B cell (primary cell): ENCODE measurements around the gene RNF150. TPM values are rescaled to one million over a fixed set of nuclear protein-coding genes. Genes with fewer than 3 reads are reported as not detected.

Source experiments
- ATAC-seq: fragments of 200-7000 bp; cut with Tn5 transposase; one replicate; pipeline ENCODE4 v1.10.0; 2021; ENCODE audit warnings: low read depth, mild to moderate bottlenecking, moderate number of reproducible peaks, moderate library complexity
- CTCF ChIA-PET: fragments of 350-600 bp; sonication (Branson Sonifier 250); formaldehyde crosslinking; loops from one replicate; lab custom pipeline; 2021; ENCODE audit warnings: antibody characterized with exemption, inconsistent platforms; lab: Charles Lee
- POLR2A ChIA-PET: fragments of 350-600 bp; sonication (Branson Sonifier 250); formaldehyde crosslinking; loops from one replicate; lab custom pipeline; 2021; ENCODE audit warnings: antibody characterized with exemption; lab: Charles Lee
- DNase-seq: peaks from one replicate; pipeline ENCODE4 v3.0.0; 2013
- H2AFZ ChIP-seq: 2 replicates; pipeline ENCODE4 v1.6.1; 2012; ENCODE audit warnings: mild to moderate bottlenecking, low read depth, low read length; ENCODE audit not compliant: insufficient read depth, poor library complexity, severe bottlenecking
- H3K27ac ChIP-seq, 2 donors: 1 replicate in 1 of 2; 2 replicates in 1 of 2; pipeline ENCODE4 v1.5.1; 2012 to 2013; ENCODE audit warnings: low read length in 2 of 2, mild to moderate bottlenecking in 2 of 2, moderate library complexity in 1 of 2
- H3K27me3 ChIP-seq, 4 experiments: fragments of 200-600 bp in 1 of 4; sonication (generic) in 1 of 4; replicated peaks in 1 of 4; 1 replicate in 2 of 4; 2 replicates in 2 of 4; pipeline versions ENCODE4 v1.6.1 to v1.7.0; 2013 to 2016; ENCODE audit warnings: low read length in 3 of 4, mild to moderate bottlenecking in 2 of 4, mixed read lengths in 1 of 4, moderate library complexity in 1 of 4; ENCODE audit not compliant: insufficient read depth in 4 of 4, control insufficient read depth in 3 of 4; ENCODE audit errors: control extremely low read depth in 1 of 4
- H3K36me3 ChIP-seq, 2 experiments: replicated peaks in 1 of 2; 1 replicate in 1 of 2; 2 replicates in 1 of 2; pipeline versions ENCODE4 v1.6.1 to v1.7.1; 2013; ENCODE audit warnings: low read length in 1 of 2; ENCODE audit not compliant: insufficient read depth in 2 of 2, control insufficient read depth in 1 of 2; ENCODE audit errors: control extremely low read depth in 1 of 2, extremely low read depth in 1 of 2
- H3K4me1 ChIP-seq, 2 donors: fragments of 200-600 bp in 1 of 2; sonication (generic) in 1 of 2; 1 replicate in 1 of 2; 2 replicates in 1 of 2; pipeline versions ENCODE4 v1.5.1 to v1.6.1; 2013 to 2017; ENCODE audit warnings: low read length in 2 of 2; ENCODE audit not compliant: control insufficient read depth in 2 of 2, insufficient read depth in 2 of 2
- H3K4me2 ChIP-seq: replicated peaks from 2 replicates; pipeline ENCODE3; 2012; ENCODE audit warnings: mild to moderate bottlenecking, low read depth, low read length; ENCODE audit not compliant: poor library complexity, severe bottlenecking
- H3K4me3 ChIP-seq, 5 experiments: fragments of 200-600 bp in 1 of 5; sonication (generic) in 1 of 5; 1 replicate in 3 of 5; 2 replicates in 2 of 5; pipeline versions ENCODE4 v1.5.1 to v1.7.0; 2011 to 2016; ENCODE audit warnings: low read length in 4 of 5, mild to moderate bottlenecking in 4 of 5, low read depth in 2 of 5, control low read depth in 1 of 5, moderate library complexity in 1 of 5; ENCODE audit not compliant: insufficient read depth in 1 of 5; ENCODE audit errors: control extremely low read depth in 1 of 5, extremely low read depth in 1 of 5
- H3K79me2 ChIP-seq: fragments of 200-600 bp; sonication (generic); one replicate; pipeline ENCODE4 v1.6.0; 2016; ENCODE audit warnings: low read length; ENCODE audit not compliant: control insufficient read depth, insufficient read depth
- H3K9ac ChIP-seq: fragments of 200-600 bp; sonication (generic); 2 replicates; pipeline ENCODE4 v1.6.1; 2017; ENCODE audit warnings: mild to moderate bottlenecking, low read length, moderate library complexity
- H3K9me3 ChIP-seq, 3 donors: one replicate each; pipeline versions ENCODE4 v1.6.1 to v1.7.1; 2013; ENCODE audit warnings: low read length in 2 of 3; ENCODE audit not compliant: control insufficient read depth in 2 of 3, insufficient read depth in 1 of 3; ENCODE audit errors: control extremely low read depth in 1 of 3
- H4K20me1 ChIP-seq: 2 replicates; pipeline ENCODE4 v1.6.0; 2012; ENCODE audit warnings: mild to moderate bottlenecking, low read length; ENCODE audit not compliant: insufficient read depth, control insufficient read depth, poor library complexity, severe bottlenecking
- H3K27ac Mint-ChIP-seq: one replicate; pipeline ENCODE4 v1.8.0; 2021; ENCODE audit warnings: mixed read lengths
- H3K27me3 Mint-ChIP-seq: one replicate; pipeline ENCODE4 v1.8.0; 2021; ENCODE audit warnings: mixed read lengths
- H3K4me1 Mint-ChIP-seq: one replicate; pipeline ENCODE4 v1.8.0; 2021; ENCODE audit warnings: mixed read lengths
- H3K4me3 Mint-ChIP-seq: one replicate; pipeline ENCODE4 v1.8.0; 2021; ENCODE audit warnings: mixed read lengths
- H3K9me3 Mint-ChIP-seq: one replicate; pipeline ENCODE4 v1.8.0; 2022; ENCODE audit warnings: mixed read lengths; ENCODE audit not compliant: insufficient read depth
- EZH2 ChIP-seq: IDR thresholded peaks from 2 replicates; pipeline ENCODE4 v1.6.1; 2012; ENCODE audit warnings: borderline replicate concordance, low read depth, mild to moderate bottlenecking, moderate library complexity, low read length; ENCODE audit not compliant: insufficient read depth, poor library complexity, severe bottlenecking
- WGBS: methylation state at CpG from one replicate; pipeline ENCODE4 v1.1.5; 2013; ENCODE audit warnings: missing lambda C conversion rate; ENCODE audit not compliant: insufficient coverage; 5-methylcytosine and 5-hydroxymethylcytosine counted together
- intact Hi-C: fragments of 100-400 bp; cut with micrococcal nuclease; formaldehyde crosslinking; loops from one replicate; pipeline ENCODE4 v1.10.0; 2022
- polyA plus RNA-seq: library from polyadenylated mRNA; depleted of rRNA; stranded (reverse); fragments of >200 nt; gene quantifications from 2 replicates; pipeline ENCODE4 v1.2.3, GENCODE V29; 2012
- total RNA-seq, 2 donors: library from RNA; stranded (reverse); fragments of 120-200 nt in 1 of 2; gene quantifications; 1 replicate in 1 of 2; 2 replicates in 1 of 2; pipeline versions ENCODE4 v1.2.3 to v1.2.4, GENCODE V29; 2013 to 2022
- TF ChIP-seq, protein P1 (sequence below): fragments of 200-600 bp; IDR thresholded peaks from one replicate; pipeline ENCODE4 v1.8.0; 2022; ENCODE audit warnings: antibody characterized with exemption, mild to moderate bottlenecking

The RNF150 gene
- total and polyA plus RNA-seq, 2 donors (not counting 1 experiment from before 2014, with no cell fraction given), result not detected

DNA sequence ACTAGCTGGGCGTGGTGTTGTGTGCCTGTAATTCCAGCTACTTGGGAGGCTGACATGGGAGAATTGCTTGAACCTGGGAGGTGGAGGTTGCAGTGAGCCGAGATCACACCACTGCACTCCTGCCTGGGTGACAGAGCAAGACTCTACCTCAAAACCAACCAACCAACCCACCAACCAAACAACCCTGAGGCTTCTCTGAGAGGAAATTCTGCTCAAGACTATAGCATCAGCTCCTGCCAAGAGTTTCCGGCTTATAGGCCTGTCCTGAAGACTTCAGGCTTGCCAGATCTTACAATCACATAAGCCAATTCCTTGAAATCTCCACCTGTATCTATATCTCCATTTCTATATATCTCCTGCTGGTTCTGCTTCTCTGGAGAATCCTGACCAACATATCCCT, 203.3 kb downstream of the RNF150 start:
- H2AFZ ChIP-seq, result no peak overlapping the region
- CTCF ChIA-PET, result no interaction called here
- Mint-ChIP-seq H3K9me3 (no peaks in the 10 kb centered on the region), H3K4me3 (no peak overlapping the region), H3K27ac (no peak overlapping the region), H3K27me3 (peaks cover 35% of the 10 kb centered on the region), H3K4me1 (no peaks in the 10 kb centered on the region)
- intact Hi-C loops, result no loop called here
- ATAC-seq, result no peak
- TF ChIP-seq, protein P1, sequence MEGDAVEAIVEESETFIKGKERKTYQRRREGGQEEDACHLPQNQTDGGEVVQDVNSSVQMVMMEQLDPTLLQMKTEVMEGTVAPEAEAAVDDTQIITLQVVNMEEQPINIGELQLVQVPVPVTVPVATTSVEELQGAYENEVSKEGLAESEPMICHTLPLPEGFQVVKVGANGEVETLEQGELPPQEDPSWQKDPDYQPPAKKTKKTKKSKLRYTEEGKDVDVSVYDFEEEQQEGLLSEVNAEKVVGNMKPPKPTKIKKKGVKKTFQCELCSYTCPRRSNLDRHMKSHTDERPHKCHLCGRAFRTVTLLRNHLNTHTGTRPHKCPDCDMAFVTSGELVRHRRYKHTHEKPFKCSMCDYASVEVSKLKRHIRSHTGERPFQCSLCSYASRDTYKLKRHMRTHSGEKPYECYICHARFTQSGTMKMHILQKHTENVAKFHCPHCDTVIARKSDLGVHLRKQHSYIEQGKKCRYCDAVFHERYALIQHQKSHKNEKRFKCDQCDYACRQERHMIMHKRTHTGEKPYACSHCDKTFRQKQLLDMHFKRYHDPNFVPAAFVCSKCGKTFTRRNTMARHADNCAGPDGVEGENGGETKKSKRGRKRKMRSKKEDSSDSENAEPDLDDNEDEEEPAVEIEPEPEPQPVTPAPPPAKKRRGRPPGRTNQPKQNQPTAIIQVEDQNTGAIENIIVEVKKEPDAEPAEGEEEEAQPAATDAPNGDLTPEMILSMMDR, result no peak
- no peak for TF ChIP-seq EZH2
- no peaks in the 10 kb centered on the region for H3K4me1 ChIP-seq
- H3K79me2 ChIP-seq, result no peaks in the 10 kb centered on the region
- WGBS, result 10% methylated on average over 2 of the region's 3 CpGs
- DNase-seq, result no peak
- no peak overlapping the region for H3K4me2 ChIP-seq
- H3K36me3 ChIP-seq, result no peaks in the 10 kb centered on the region
- no peak overlapping the region for H3K9ac ChIP-seq
- H3K9me3 ChIP-seq, result no peaks in the 10 kb centered on the region
- no peak overlapping the region for H3K27ac ChIP-seq
- POLR2A ChIA-PET, result no interaction called here
- no peaks in the 10 kb centered on the region for H4K20me1 ChIP-seq
- no peak overlapping the region for H3K4me3 ChIP-seq
- peaks cover 0 to 13% (median 7%) of the 10 kb centered on the region in 4 experiments for H3K27me3 ChIP-seq

DNA sequence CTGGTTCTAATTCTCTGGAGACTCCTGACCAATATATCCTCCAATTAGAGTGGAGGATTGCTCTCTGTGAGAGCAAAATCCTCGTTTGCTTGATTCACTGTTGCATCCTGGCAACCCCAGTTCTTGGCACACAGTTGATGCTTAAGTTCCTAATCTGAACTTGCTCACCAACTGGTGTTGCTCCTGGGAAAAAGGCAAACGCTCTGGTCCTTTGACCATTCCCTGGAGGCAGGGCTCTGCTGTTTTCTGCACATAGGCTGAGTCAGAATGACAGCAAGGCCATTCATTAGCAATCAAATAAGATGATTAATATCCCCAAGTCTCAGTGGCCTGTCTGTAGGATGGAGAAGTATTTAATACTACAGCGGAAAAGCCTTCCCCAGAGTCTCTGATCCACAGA, 204.4 kb downstream of the RNF150 start:
- Histone ChIP-seq H3K4me3 (no peak overlapping the region), H2AFZ (no peak overlapping the region), H3K4me1 (no peaks in the 10 kb centered on the region), H4K20me1 (no peaks in the 10 kb centered on the region), H3K4me2 (no peak overlapping the region), H3K27me3 (peaks cover 0 to 13% (median 7%) of the 10 kb centered on the region in 4 experiments), H3K9ac (no peak overlapping the region), H3K27ac (no peak overlapping the region), H3K9me3 (no peaks in the 10 kb centered on the region), H3K79me2 (no peaks in the 10 kb centered on the region), H3K36me3 (no peaks in the 10 kb centered on the region)
- ChIA-PET POLR2A (no interaction called here), CTCF (no interaction called here)
- H3K27me3 Mint-ChIP-seq, result peaks cover 30% of the 10 kb centered on the region
- no peak for DNase-seq
- H3K9me3 Mint-ChIP-seq, result no peaks in the 10 kb centered on the region
- intact Hi-C loops, result no loop called here
- no peaks in the 10 kb centered on the region for H3K4me1 Mint-ChIP-seq
- no peak for ATAC-seq
- TF ChIP-seq, protein P1, result no peak
- TF ChIP-seq EZH2, result no peak
- WGBS, result 40% methylated on average over 2 of the region's 3 CpGs
- no peak overlapping the region for H3K4me3 Mint-ChIP-seq
- no peak overlapping the region for H3K27ac Mint-ChIP-seq
